Measurements from ENCODE around the gene GRIA1.

GRIA1 gene

GRCh38 chr5:153756540-153756939 is 266.1 kb downstream of the GRIA1 start:
- H3K36me3 ChIP-seq (replicated peaks; ENCODE audit: insufficient read depth, low read length), result no peaks in the 10 kb centered on the region
- H3K27ac ChIP-seq (ENCODE audit: low read length), result no peak overlapping the region
- no peak overlapping the region for H3K9ac ChIP-seq (ENCODE audit: low read length)
- H3K4me2 ChIP-seq (ENCODE audit: low read depth, low read length), result no peak overlapping the region
- H3K9me3 ChIP-seq (replicated peaks; ENCODE audit: insufficient read depth, low read length), result no peaks in the 10 kb centered on the region
- DNase-seq, result no peak
- no peaks in the 10 kb centered on the region for H3K27me3 ChIP-seq (replicated peaks; ENCODE audit: insufficient read depth, low read length)
- H4K20me1 ChIP-seq (ENCODE audit: insufficient read depth, low read length), result no peaks in the 10 kb centered on the region
- no peak overlapping the region for H3K4me3 ChIP-seq (ENCODE audit: low read length)
- H3F3A ChIP-seq (ENCODE audit: insufficient read depth, low read length), result no peaks in the 10 kb centered on the region
- no peak overlapping the region for H2AFZ ChIP-seq (ENCODE audit: low read length)
- TF ChIP-seq EZH2phosphoT487 (IDR thresholded peaks at IDR 0.05; ENCODE audit: low read length) (no peak), CTCF (IDR thresholded peaks at IDR 0.05; ENCODE audit: low read length) (peak; percentile 18; the same call in 1 of the 2 replicates)
- no peaks in the 10 kb centered on the region for H3K9me2 ChIP-seq (replicated peaks; ENCODE audit: insufficient read depth, low read length)
- no peaks in the 10 kb centered on the region for H3K4me1 ChIP-seq (ENCODE audit: low read length)
- H3K79me2 ChIP-seq (ENCODE audit: low read length), result no peaks in the 10 kb centered on the region

- Histone ChIP-seq H3K79me2 (ENCODE audit: low read length) (no peaks in the 10 kb centered on the region), H3K9me3 (replicated peaks; ENCODE audit: insufficient read depth, low read length) (no peaks in the 10 kb centered on the region), H3K27me3 (replicated peaks; ENCODE audit: insufficient read depth, low read length) (no peaks in the 10 kb centered on the region), H3K4me1 (ENCODE audit: low read length) (no peaks in the 10 kb centered on the region), H3K4me2 (ENCODE audit: low read depth, low read length) (no peak overlapping the region), H3K9me2 (replicated peaks; ENCODE audit: insufficient read depth, low read length) (no peaks in the 10 kb centered on the region), H4K20me1 (ENCODE audit: insufficient read depth, low read length) (no peaks in the 10 kb centered on the region), H3K9ac (ENCODE audit: low read length) (no peak overlapping the region), H3K27ac (ENCODE audit: low read length) (no peak overlapping the region), H3K36me3 (replicated peaks; ENCODE audit: insufficient read depth, low read length) (no peaks in the 10 kb centered on the region), H3F3A (ENCODE audit: insufficient read depth, low read length) (no peaks in the 10 kb centered on the region), H3K4me3 (ENCODE audit: low read length) (no peak overlapping the region), H2AFZ (ENCODE audit: low read length) (no peak overlapping the region)
- no peak for TF ChIP-seq EZH2 (optimal IDR thresholded peaks at IDR 0.05; ENCODE audit: low read depth, low read length)
- TF ChIP-seq CTCF (IDR thresholded peaks at IDR 0.05; ENCODE audit: low read length), result no peak
- TF ChIP-seq EZH2phosphoT487 (IDR thresholded peaks at IDR 0.05; ENCODE audit: low read length), result no peak
- DNase-seq, result no peak
Observed at GRCh38 chr5:153765987-153766386, 275.5 kb downstream of the GRIA1 start.

GRCh38 chr5:153767221-153768188 is 277.0 kb downstream of the GRIA1 start:
- H3K27me3 ChIP-seq (replicated peaks; ENCODE audit: insufficient read depth, low read length), result no peaks in the 10 kb centered on the region
- H3K9me3 ChIP-seq (replicated peaks; ENCODE audit: insufficient read depth, low read length), result no peaks in the 10 kb centered on the region
- no peak for TF ChIP-seq CTCF (IDR thresholded peaks at IDR 0.05; ENCODE audit: low read length)
- TF ChIP-seq EZH2 (optimal IDR thresholded peaks at IDR 0.05; ENCODE audit: low read depth, low read length), result no peak
- no peak for TF ChIP-seq EZH2phosphoT487 (IDR thresholded peaks at IDR 0.05; ENCODE audit: low read length)
- no peaks in the 10 kb centered on the region for H3K36me3 ChIP-seq (replicated peaks; ENCODE audit: insufficient read depth, low read length)
- no peaks in the 10 kb centered on the region for H3K79me2 ChIP-seq (ENCODE audit: low read length)
- H3K9me2 ChIP-seq (replicated peaks; ENCODE audit: insufficient read depth, low read length), result no peaks in the 10 kb centered on the region
- DNase-seq, result no peak
- H4K20me1 ChIP-seq (ENCODE audit: insufficient read depth, low read length), result no peaks in the 10 kb centered on the region
- no peak overlapping the region for H3K4me3 ChIP-seq (ENCODE audit: low read length)
- no peak overlapping the region for H2AFZ ChIP-seq (ENCODE audit: low read length)
- no peak overlapping the region for H3K27ac ChIP-seq (ENCODE audit: low read length)
- H3F3A ChIP-seq (ENCODE audit: insufficient read depth, low read length), result no peaks in the 10 kb centered on the region
- no peak overlapping the region for H3K4me2 ChIP-seq (ENCODE audit: low read depth, low read length)
- H3K9ac ChIP-seq (ENCODE audit: low read length), result no peak overlapping the region
- no peaks in the 10 kb centered on the region for H3K4me1 ChIP-seq (ENCODE audit: low read length)

Measured in MM.1S (cell line).